Ramos (cell line): ENCODE results near the gene NOC2L.

Experiments
- in situ Hi-C: fragments of 300-500 bp; cut with MboI; formaldehyde crosslinking; loops from one replicate; pipeline ENCODE4 v1.14.3; 2022; ENCODE audit warnings: low sequenced_read_pairs; ENCODE audit not compliant: unreplicated experiment

Gene NOC2L

GRCh38 chr1:965526-966134 is 6.6 kb upstream of the NOC2L start:
- in situ Hi-C loops: no loop called here

GRCh38 chr1:964691-965525 is 5.9 kb upstream of the NOC2L start:
- in situ Hi-C loops: no loop called here

- in situ Hi-C loops: no loop called here
Measured at GRCh38 chr1:963746-964525, 4.9 kb upstream of the NOC2L start.

- in situ Hi-C loops: no loop called here
Measured at GRCh38 chr1:963301-963651, 4.2 kb upstream of the NOC2L start.

- in situ Hi-C loops: no loop called here
Measured at GRCh38 chr1:962381-963300, 3.6 kb upstream of the NOC2L start.

GRCh38 chr1:961132-961669 is 2.1 kb upstream of the NOC2L start:
- in situ Hi-C loops: no loop called here

GRCh38 chr1:960363-961131 is 1.5 kb upstream of the NOC2L start, which contains the start of gene KLHL17:
Gene KLHL17, plus strand, starts transcription at chr1:960584. Its CDS starts 110 bp downstream, at chr1:960694.
- in situ Hi-C loops: no loop called here

GRCh38 chr1:959731-960362 is 791 bp upstream of the NOC2L start:
- in situ Hi-C loops: no loop called here

GRCh38 chr1:956636-957035 is 2.4 kb downstream of the NOC2L start:
- in situ Hi-C loops: no loop called here

- in situ Hi-C loops: no loop called here
Measured at GRCh38 chr1:955474-955873, 3.6 kb downstream of the NOC2L start.

GRCh38 chr1:954927-955326 is 4.1 kb downstream of the NOC2L start:
- in situ Hi-C loops: no loop called here

- in situ Hi-C loops: no loop called here
Measured at GRCh38 chr1:953524-954320, 5.3 kb downstream of the NOC2L start.

- in situ Hi-C loops: no loop called here
Measured at GRCh38 chr1:952603-953002, 6.5 kb downstream of the NOC2L start.

- in situ Hi-C loops: no loop called here
Measured at GRCh38 chr1:952201-952600, 6.9 kb downstream of the NOC2L start.

GRCh38 chr1:951364-951763 is 7.7 kb downstream of the NOC2L start:
- in situ Hi-C loops: no loop called here

- in situ Hi-C loops: no loop called here
Measured at GRCh38 chr1:950881-951280, 8.2 kb downstream of the NOC2L start.

- in situ Hi-C loops: no loop called here
Measured at GRCh38 chr1:950268-950667, 8.8 kb downstream of the NOC2L start.

- in situ Hi-C loops: no loop called here
Measured at GRCh38 chr1:947958-948357, 11.1 kb downstream of the NOC2L start.
